Activated T-helper 1 cell treated with anti-CD3 and anti-CD28 coated beads, Interleukin-2, amount 50 U/mL, for 16 hours (primary cell): ENCODE results near the gene REXO4.

Source experiments
- DNase-seq, 2 donors: peaks; one replicate each; pipeline ENCODE4 v3.0.0-alpha.2; 2020; ENCODE audit warnings: low read depth in 1 of 2, low spot score in 1 of 2

The REXO4 gene

GRCh38 chr9:133417541-133418461 is at the start of gene REXO4:
Gene REXO4, minus strand, starts transcription at chr9:133418010. Its CDS starts 166 bp downstream, at chr9:133417844.
- peak; percentile 63 to 72 for DNase-seq

GRCh38 chr9:133467101-133467500 is 49.3 kb upstream of the REXO4 start:
- no peak for DNase-seq

- no peak for DNase-seq
Observed at GRCh38 chr9:133465984-133466383, 48.2 kb upstream of the REXO4 start.

- no peak for DNase-seq
Observed at GRCh38 chr9:133464638-133465037, 46.8 kb upstream of the REXO4 start.

GRCh38 chr9:133463864-133464615 is 46.2 kb upstream of the REXO4 start:
- no peak for DNase-seq

GRCh38 chr9:133463234-133463863 is 45.5 kb upstream of the REXO4 start:
- no peak for DNase-seq

GRCh38 chr9:133461975-133462374 is 44.2 kb upstream of the REXO4 start:
- DNase-seq = no peak

- peak in 1 of 2 donors; percentile 25 for DNase-seq
Observed at GRCh38 chr9:133460405-133461175, 42.8 kb upstream of the REXO4 start.

GRCh38 chr9:133459476-133460404 is 41.9 kb upstream of the REXO4 start, which contains the start of gene CACFD1:
Gene CACFD1, plus strand, starts transcription at chr9:133459978. Its CDS starts 89 bp downstream, at chr9:133460067.
- peak; percentile 85 for DNase-seq

GRCh38 chr9:133458643-133459312 is 41.0 kb upstream of the REXO4 start:
- no peak for DNase-seq

- no peak for DNase-seq
Observed at GRCh38 chr9:133457748-133458147, 39.9 kb upstream of the REXO4 start.

- no peak for DNase-seq
Observed at GRCh38 chr9:133457233-133457632, 39.4 kb upstream of the REXO4 start.

- DNase-seq = no peak
Observed at GRCh38 chr9:133456409-133456808, 38.6 kb upstream of the REXO4 start.

- no peak for DNase-seq
Observed at GRCh38 chr9:133455936-133456335, 38.1 kb upstream of the REXO4 start.

- DNase-seq = no peak
Observed at GRCh38 chr9:133454943-133455673, 37.3 kb upstream of the REXO4 start.

GRCh38 chr9:133454325-133454724 is 36.5 kb upstream of the REXO4 start:
- no peak for DNase-seq

GRCh38 chr9:133453651-133454050 is 35.8 kb upstream of the REXO4 start:
- no peak for DNase-seq

GRCh38 chr9:133452562-133452961 is 34.8 kb upstream of the REXO4 start:
- DNase-seq = no peak
